Measurements from ENCODE around the gene UBE2E2.

The UBE2E2 gene

GRCh38 chr3:23240171-23240785 is 37.2 kb downstream of the UBE2E2 start:
- Histone ChIP-seq H3K36me3 (ENCODE audit: control insufficient read depth, insufficient read depth, low read length) (no peaks in the 10 kb centered on the region), H3K27me3 (replicated peaks; ENCODE audit: control insufficient read depth, insufficient read depth, low read length) (no peaks in the 10 kb centered on the region), H3K4me3 (replicated peaks; ENCODE audit: low read depth, low read length) (no peak overlapping the region)
- DNase-seq (ENCODE audit: extremely low read depth, insufficient read length), result no peak
- TF ChIP-seq, protein P1, sequence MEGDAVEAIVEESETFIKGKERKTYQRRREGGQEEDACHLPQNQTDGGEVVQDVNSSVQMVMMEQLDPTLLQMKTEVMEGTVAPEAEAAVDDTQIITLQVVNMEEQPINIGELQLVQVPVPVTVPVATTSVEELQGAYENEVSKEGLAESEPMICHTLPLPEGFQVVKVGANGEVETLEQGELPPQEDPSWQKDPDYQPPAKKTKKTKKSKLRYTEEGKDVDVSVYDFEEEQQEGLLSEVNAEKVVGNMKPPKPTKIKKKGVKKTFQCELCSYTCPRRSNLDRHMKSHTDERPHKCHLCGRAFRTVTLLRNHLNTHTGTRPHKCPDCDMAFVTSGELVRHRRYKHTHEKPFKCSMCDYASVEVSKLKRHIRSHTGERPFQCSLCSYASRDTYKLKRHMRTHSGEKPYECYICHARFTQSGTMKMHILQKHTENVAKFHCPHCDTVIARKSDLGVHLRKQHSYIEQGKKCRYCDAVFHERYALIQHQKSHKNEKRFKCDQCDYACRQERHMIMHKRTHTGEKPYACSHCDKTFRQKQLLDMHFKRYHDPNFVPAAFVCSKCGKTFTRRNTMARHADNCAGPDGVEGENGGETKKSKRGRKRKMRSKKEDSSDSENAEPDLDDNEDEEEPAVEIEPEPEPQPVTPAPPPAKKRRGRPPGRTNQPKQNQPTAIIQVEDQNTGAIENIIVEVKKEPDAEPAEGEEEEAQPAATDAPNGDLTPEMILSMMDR (IDR thresholded peaks at IDR 0.05; ENCODE audit: insufficient read depth, low read length, poor library complexity, severe bottlenecking), result no peak

DNA sequence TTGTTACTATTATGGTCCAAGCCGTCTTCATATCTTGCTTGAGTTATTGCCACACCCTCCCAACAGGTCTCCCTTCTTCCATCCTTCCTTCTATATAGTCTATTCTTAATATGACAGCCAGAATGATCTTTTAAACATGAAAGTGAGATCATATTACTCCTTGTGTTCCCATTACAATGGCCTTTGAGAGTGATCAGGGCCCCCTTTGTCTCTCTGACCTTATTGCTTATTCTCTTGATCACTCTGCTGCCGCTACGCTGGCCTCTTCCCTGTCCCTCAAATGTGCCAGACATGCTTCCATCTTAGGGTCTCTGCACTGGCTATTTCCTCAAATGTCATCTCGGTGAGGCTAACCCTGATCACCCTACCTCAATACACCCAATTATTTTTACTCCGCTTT is 38.1 kb downstream of the UBE2E2 start:
- Histone ChIP-seq H3K36me3 (ENCODE audit: control insufficient read depth, insufficient read depth, low read length) (no peaks in the 10 kb centered on the region), H3K4me3 (replicated peaks; ENCODE audit: low read depth, low read length) (no peak overlapping the region), H3K27me3 (replicated peaks; ENCODE audit: control insufficient read depth, insufficient read depth, low read length) (no peaks in the 10 kb centered on the region)
- DNase-seq (ENCODE audit: extremely low read depth, insufficient read length), result no peak
- TF ChIP-seq, protein P1 (IDR thresholded peaks at IDR 0.05; ENCODE audit: insufficient read depth, low read length, poor library complexity, severe bottlenecking), result no peak

- Histone ChIP-seq H3K36me3 (ENCODE audit: control insufficient read depth, insufficient read depth, low read length) (no peaks in the 10 kb centered on the region), H3K4me3 (replicated peaks; ENCODE audit: low read depth, low read length) (no peak overlapping the region), H3K27me3 (replicated peaks; ENCODE audit: control insufficient read depth, insufficient read depth, low read length) (no peaks in the 10 kb centered on the region)
- no peak for DNase-seq (ENCODE audit: extremely low read depth, insufficient read length)
- TF ChIP-seq, protein P1 (IDR thresholded peaks at IDR 0.05; ENCODE audit: insufficient read depth, low read length, poor library complexity, severe bottlenecking), result no peak
Observed at GRCh38 chr3:23242106-23242505, 39.0 kb downstream of the UBE2E2 start.

DNA sequence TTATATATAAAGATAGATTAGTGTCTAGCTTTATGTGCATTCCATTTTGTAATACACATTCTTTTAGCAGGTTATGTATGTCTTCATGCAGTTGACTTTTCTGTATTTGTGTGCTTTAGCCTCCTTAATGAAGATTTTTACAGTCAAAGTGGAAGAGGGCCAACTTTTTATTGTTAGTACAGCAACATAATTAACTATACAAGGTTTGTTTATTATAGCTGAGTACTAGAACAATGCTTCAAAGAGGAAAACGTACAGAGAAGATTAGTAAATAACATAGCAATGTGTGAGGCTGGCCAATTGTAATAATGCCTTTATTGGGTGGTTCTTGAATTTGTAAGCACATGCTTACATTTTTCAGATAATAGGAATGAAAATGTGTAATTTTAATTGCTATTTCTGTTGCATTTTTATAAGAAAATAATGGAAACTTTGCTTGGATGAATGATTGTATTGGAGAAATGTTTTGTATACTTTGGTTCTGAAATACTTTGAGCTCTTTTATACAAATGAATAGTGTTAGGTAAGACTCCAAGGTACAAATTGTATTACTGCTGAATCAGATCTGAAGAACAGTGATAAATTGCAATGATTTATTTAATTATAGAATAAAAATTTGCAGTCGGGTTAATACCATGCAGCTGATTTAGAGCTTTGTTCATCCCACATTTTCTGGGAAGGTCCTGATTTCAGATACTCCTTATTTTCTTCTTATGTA is 41.4 kb downstream of the UBE2E2 start:
- TF ChIP-seq, protein P1 (IDR thresholded peaks at IDR 0.05; ENCODE audit: insufficient read depth, low read length, poor library complexity, severe bottlenecking), result no peak

GRCh38 chr3:23246651-23247050 is 43.5 kb downstream of the UBE2E2 start:
- Histone ChIP-seq H3K27me3 (replicated peaks; ENCODE audit: control insufficient read depth, insufficient read depth, low read length) (no peaks in the 10 kb centered on the region), H3K36me3 (ENCODE audit: control insufficient read depth, insufficient read depth, low read length) (no peaks in the 10 kb centered on the region), H3K4me3 (replicated peaks; ENCODE audit: low read depth, low read length) (no peak overlapping the region)
- TF ChIP-seq, protein P1 (IDR thresholded peaks at IDR 0.05; ENCODE audit: insufficient read depth, low read length, poor library complexity, severe bottlenecking), result no peak
- DNase-seq (ENCODE audit: extremely low read depth, insufficient read length), result no peak

More for the DNA sequence above, 41.4 kb downstream of the UBE2E2 start:
- H3K36me3 ChIP-seq (ENCODE audit: control insufficient read depth, insufficient read depth, low read length), result no peaks in the 10 kb centered on the region
- no peak overlapping the region for H3K4me3 ChIP-seq (replicated peaks; ENCODE audit: low read depth, low read length)
- DNase-seq (ENCODE audit: extremely low read depth, insufficient read length), result no peak
- no peaks in the 10 kb centered on the region for H3K27me3 ChIP-seq (replicated peaks; ENCODE audit: control insufficient read depth, insufficient read depth, low read length)

All from GM06990 (cell line).